ENCODE data around the gene FPGS. TPM values are rescaled to one million over a fixed set of nuclear protein-coding genes. Genes with fewer than 3 reads are reported as not detected.
"Not testable (repeated sequence)": the region's sequence is repeated elsewhere in the genome, so short reads cannot be mapped to it uniquely, and the experiment has no call there.

The FPGS gene
- total RNA-seq, 4 donors from 2014 or later = 31.4 to 144 (median 74.8) TPM

DNA sequence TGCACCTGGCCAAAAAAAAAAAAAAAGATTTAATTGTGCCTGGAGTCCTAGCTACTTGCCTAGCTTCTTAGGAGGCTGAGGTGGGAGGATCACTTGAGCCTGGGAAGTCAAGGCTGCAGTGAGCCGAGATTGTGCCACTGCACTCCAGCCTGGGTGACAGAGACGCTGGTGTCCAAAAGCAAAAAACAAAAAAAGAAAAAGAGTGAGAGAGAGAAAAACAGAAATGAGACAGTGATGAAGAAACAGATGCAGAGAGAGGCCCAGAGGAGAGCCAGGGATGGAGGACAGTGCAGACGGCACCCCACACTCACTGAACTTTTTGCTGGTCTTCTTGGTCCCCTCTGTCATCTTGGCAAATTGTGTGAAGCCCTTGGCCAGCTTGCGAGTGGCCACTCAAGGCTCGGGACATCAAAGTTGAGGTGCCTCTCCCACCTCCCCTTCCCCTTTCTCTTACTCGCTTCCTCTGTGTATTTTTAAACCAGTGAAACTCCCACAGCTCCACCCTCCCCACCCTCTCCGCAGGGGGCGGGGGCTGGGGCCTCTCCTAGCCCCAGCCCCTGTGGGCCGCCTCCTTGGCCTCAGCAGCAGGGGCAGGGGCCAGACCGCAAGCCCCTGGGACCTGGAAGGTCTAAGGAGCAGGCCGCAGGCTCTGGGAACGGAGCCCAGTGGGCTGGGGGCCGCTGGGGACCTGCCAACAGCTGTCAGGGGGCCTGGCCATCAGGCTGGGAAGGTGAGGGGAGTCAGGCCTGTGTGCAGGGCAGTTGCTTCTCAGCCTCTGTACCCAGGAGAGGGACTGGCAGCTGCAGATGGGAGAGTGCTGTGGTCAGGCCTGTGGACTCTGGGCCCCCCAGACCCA is 24.2 kb upstream of the FPGS start, which contains the start of gene SH2D3C:
SH2D3C (minus strand) TSS at position 387 of the 856 bp plus-strand sequence; CDS start at position 348, 39 bp downstream.
- H3K9me3 ChIP-seq = no peaks in the 10 kb centered on the region
- no peaks in the 10 kb centered on the region for H3K36me3 ChIP-seq
- H3K4me1 ChIP-seq = peaks cover 0 to 11% (median 5%) of the 10 kb centered on the region in 4 donors
- WGBS, 2 donors (ENCODE audit: low coverage in 1 of 2) = 48 to 52% methylated on average over 2 to 13 of the region's 13 CpGs
- peak within 1 kb of the TSS; percentile 66 to 85 (median 74) for H3K27ac ChIP-seq
- H3K27me3 ChIP-seq = no peaks in the 10 kb centered on the region
- in situ Hi-C loops (cut with MboI; ENCODE audit: low pct_ligation_motif_present in 1 of 4, low pct_unique_long_range_greater_than_20kb in 1 of 4, low sequenced_read_pairs in 3 of 4) (loop anchor here in 1 of 4 donors (25.0 kb wide), 1 partner anchor 134 kb away; the partner anchor contains the start of gene ST6GALNAC4), intact Hi-C loops (cut with DNase I; ENCODE audit: low total_unique reads) (no loop called here)
- peak within 1 kb of the TSS in 1 of 4 donors; percentile 27 for H3K4me3 ChIP-seq
- TF ChIP-seq EP300 (IDR thresholded peaks at IDR 0.05; ENCODE audit: low read depth) = no peak
- peak in 1 of 3 donors; percentile 36 for TF ChIP-seq POLR2AphosphoS5 (IDR thresholded peaks at IDR 0.05)
- no peak for TF ChIP-seq CTCF (IDR thresholded peaks at IDR 0.05)
- TF ChIP-seq POLR2A (IDR thresholded peaks at IDR 0.05) = peak; percentile 16
- peak; percentile 66 for DNase-seq

DNA sequence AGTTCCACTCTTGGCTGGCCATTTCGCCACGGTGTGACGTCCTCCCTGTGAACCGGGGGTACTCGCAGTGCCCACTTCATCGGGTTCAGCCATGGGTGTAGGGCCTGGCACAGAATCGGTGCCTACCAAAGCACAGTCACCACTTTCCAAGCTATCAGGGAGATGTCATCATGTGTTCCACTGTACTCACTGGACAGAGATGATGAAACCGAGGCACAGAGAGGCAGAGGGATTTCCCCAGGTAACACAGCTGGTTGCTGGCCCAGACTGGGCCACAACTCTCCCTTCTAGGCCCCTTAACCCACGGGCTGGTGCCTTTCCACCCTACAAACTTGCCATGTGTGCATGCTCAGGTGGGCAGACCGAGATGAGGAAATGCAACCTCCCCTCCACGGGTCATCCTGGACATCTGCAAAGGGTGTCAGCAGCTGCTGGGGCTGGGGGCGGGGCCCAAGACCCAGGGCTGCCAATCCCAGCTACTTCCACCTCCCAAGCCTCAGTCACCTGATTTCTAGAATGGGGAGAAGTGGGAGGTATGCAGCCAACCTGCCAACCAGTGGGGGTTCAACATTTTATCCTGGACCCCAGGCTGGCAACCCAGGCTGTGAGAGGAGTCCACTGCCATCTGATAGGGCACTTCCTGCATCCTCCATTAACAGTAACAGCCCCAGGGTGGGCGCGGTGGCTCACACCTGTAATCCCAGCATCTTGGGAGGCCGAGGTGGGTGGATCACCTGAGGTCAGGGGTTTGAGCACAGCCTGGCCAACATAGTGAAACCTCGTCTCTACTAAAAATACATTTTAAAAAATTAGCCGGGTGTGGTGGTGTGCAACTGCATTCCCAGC is 23.3 kb upstream of the FPGS start:
- WGBS, 2 donors (ENCODE audit: low coverage in 1 of 2) = 43% methylated on average over 16 of the region's 17 CpGs; no CpG with 5 or more reads in 1 of the 2 donors
- peak; percentile 70 for DNase-seq
- intact Hi-C loops (cut with DNase I; ENCODE audit: low total_unique reads) = no loop called here
- peak overlapping the region in 1 of 4 donors; percentile 27 for H3K4me3 ChIP-seq
- peaks cover 0 to 18% (median 9%) of the 10 kb centered on the region in 4 donors for H3K4me1 ChIP-seq
- no peak for TF ChIP-seq CTCF (IDR thresholded peaks at IDR 0.05)
- TF ChIP-seq POLR2A (IDR thresholded peaks at IDR 0.05) = no peak
- no peak for TF ChIP-seq EP300 (IDR thresholded peaks at IDR 0.05; ENCODE audit: low read depth)
- no peak for TF ChIP-seq POLR2AphosphoS5 (IDR thresholded peaks at IDR 0.05)
- H3K27ac ChIP-seq = peak overlapping the region; percentile 66 to 85 (median 74)
- H3K9me3 ChIP-seq = no peaks in the 10 kb centered on the region
- no peaks in the 10 kb centered on the region for H3K27me3 ChIP-seq
- H3K36me3 ChIP-seq = no peaks in the 10 kb centered on the region
- in situ Hi-C loops (cut with MboI; ENCODE audit: low pct_ligation_motif_present in 1 of 4, low pct_unique_long_range_greater_than_20kb in 1 of 4, low sequenced_read_pairs in 3 of 4) = loop anchor here in 1 of 4 donors (25.0 kb wide), 1 partner anchor 133 kb away; the partner anchor contains the start of gene ST6GALNAC4

- Histone ChIP-seq H3K36me3 (no peaks in the 10 kb centered on the region), H3K27ac (peak overlapping the region in 2 of 4 donors; percentile 23 to 78), H3K27me3 (no peaks in the 10 kb centered on the region), H3K4me3 (no peak overlapping the region), H3K4me1 (peaks cover 0 to 24% (median 9%) of the 10 kb centered on the region in 4 donors), H3K9me3 (no peaks in the 10 kb centered on the region)
- in situ Hi-C loops (cut with MboI; ENCODE audit: low pct_ligation_motif_present in 1 of 4, low pct_unique_long_range_greater_than_20kb in 1 of 4, low sequenced_read_pairs in 3 of 4) (loop anchor here in 2 of 4 donors (5.0 to 25.0 kb wide), 2 partner anchors 43 to 132 kb away; partner anchors contain the start of genes TOR2A (in 2 of the 2) and ST6GALNAC4 (in 1 of the 2)), intact Hi-C loops (cut with DNase I; ENCODE audit: low total_unique reads) (no loop called here)
- 83 to 100% methylated on average over 3 to 19 of the region's 20 CpGs for WGBS, 2 donors (ENCODE audit: low coverage in 1 of 2)
- no peak for TF ChIP-seq POLR2AphosphoS5 (IDR thresholded peaks at IDR 0.05)
- no peak for TF ChIP-seq EP300 (IDR thresholded peaks at IDR 0.05; ENCODE audit: low read depth)
- no peak for DNase-seq
Measured at GRCh38 chr9:127780126-127780885, 22.4 kb upstream of the FPGS start.

DNA sequence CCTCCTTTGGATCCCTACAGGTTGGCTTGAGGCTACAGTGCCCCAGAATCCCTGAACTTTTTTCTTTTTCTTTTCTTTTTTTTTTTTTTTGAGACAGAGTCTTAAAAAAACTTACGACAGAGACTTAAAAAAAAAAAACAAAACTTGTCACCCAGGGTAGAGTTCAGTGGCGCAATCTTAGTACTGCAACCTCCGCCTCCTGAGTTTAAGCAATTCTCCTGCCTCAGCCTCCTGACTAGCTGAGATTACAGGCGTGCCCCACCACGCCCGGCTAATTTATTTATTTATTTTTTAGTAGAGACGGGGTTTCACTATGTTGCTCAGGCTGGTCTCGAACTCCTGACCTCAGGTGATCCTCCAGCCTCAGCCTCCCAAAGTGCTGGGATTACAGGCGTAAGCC is 21.8 kb upstream of the FPGS start:
- H3K4me1 ChIP-seq = peaks cover 0 to 24% (median 9%) of the 10 kb centered on the region in 4 donors
- intact Hi-C loops (cut with DNase I; ENCODE audit: low total_unique reads); H3K27me3 ChIP-seq; H3K9me3 ChIP-seq; DNase-seq; H3K4me3 ChIP-seq; H3K36me3 ChIP-seq; H3K27ac ChIP-seq: not testable (repeated sequence)
- TF ChIP-seq CTCF (IDR thresholded peaks at IDR 0.05) = peak in 1 of 5 experiments; percentile 7
- in situ Hi-C loops (cut with MboI; ENCODE audit: low pct_ligation_motif_present in 1 of 4, low pct_unique_long_range_greater_than_20kb in 1 of 4, low sequenced_read_pairs in 3 of 4) = loop anchor here in 2 of 4 donors (5.0 to 25.0 kb wide), 2 partner anchors 44 to 131 kb away; partner anchors contain the start of genes TOR2A (in 2 of the 2) and ST6GALNAC4 (in 1 of the 2)
- 28 to 70% methylated on average over 7 to 9 of the region's 9 CpGs for WGBS, 2 donors (ENCODE audit: low coverage in 1 of 2)
